NT2/D1 (cell line): ENCODE measurements around the gene CLIC5.

Experiments used
- SUZ12 ChIP-seq: IDR thresholded peaks from 2 replicates; pipeline ENCODE4 v1.6.1; 2011; ENCODE audit not compliant: insufficient read length, insufficient read depth; ENCODE audit errors: extremely low read depth
- ZNF274 ChIP-seq: IDR thresholded peaks from 2 replicates; pipeline ENCODE4 v1.6.1; 2011; ENCODE audit warnings: mild to moderate bottlenecking, low read depth, low read length

DNA sequence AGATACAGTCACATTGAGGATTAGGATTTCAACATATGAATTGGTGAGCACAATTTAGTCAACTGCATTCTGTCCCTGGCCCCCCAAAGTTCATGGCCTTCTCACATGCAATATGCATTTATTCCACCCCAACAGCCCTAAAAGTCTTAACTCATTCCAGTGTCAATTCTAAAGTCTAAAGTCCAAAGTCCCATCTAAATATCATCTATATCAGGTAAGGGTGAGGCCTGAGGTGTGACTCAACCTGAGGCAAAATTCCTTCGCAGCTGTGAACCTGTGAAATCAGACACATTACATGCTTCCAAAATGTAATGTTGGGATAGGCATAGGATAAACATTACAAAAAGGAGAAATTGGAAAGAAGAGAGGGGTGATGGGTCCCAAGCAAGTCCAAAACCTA lies 27.8 kb downstream of the CLIC5 start:
- no peak for TF ChIP-seq ZNF274
- no peak for TF ChIP-seq SUZ12
